ENCODE measurements around the gene OS9. TPM values are rescaled to one million over a fixed set of nuclear protein-coding genes. Genes with fewer than 3 reads are reported as not detected.

The OS9 gene
- total and polyA plus RNA-seq, 2 donors (not counting 3 experiments of a cell fraction or from before 2014, with no cell fraction given): 212 to 561 TPM

GRCh38 chr12:57731411-57732080 is 37.6 kb downstream of the OS9 start:
- H3K27me3 ChIP-seq (ENCODE audit: control insufficient read depth in 2 of 2, insufficient read depth in 2 of 2, low read length in 2 of 2): peaks cover 43 to 51% of the 10 kb centered on the region in 2 experiments
- POLR2A ChIA-PET: no interaction called here

GRCh38 chr12:57732270-57732669 is 38.3 kb downstream of the OS9 start:
- H3K79me2 ChIP-seq (ENCODE audit: control insufficient read depth, insufficient read depth, low read length): no peaks in the 10 kb centered on the region
- peaks cover 51 to 58% of the 10 kb centered on the region in 2 experiments for H3K27me3 ChIP-seq (ENCODE audit: control insufficient read depth in 2 of 2, insufficient read depth in 2 of 2, low read length in 2 of 2)
- no peaks in the 10 kb centered on the region for H3K4me1 ChIP-seq (ENCODE audit: control insufficient read depth, extremely low read depth, insufficient read depth, low read length)
- no peaks in the 10 kb centered on the region for H4K20me1 ChIP-seq (replicated peaks; ENCODE audit: control insufficient read depth, extremely low read depth, insufficient read depth, low read length)
- no peaks in the 10 kb centered on the region for H3K36me3 ChIP-seq (ENCODE audit: control insufficient read depth in 2 of 2, extremely low read depth in 1 of 2, insufficient read depth in 2 of 2, low read length in 2 of 2)
- no peak overlapping the region for H2AFZ ChIP-seq (ENCODE audit: low read depth, low read length)
- dilution Hi-C loops (cut with MboI; ENCODE audit: extremely low pct_ligation_motif_present, low sequenced_read_pairs) (no loop called here), intact Hi-C loops (cut with micrococcal nuclease) (no loop called here)
- no peak for DNase-seq (ENCODE audit: low read depth, low spot score)
- no peak for FAIRE-seq
- H3K4me2 ChIP-seq (ENCODE audit: insufficient read depth, low read length): no peak overlapping the region
- no peaks in the 10 kb centered on the region for H3K9me1 ChIP-seq (replicated peaks; ENCODE audit: control insufficient read depth, extremely low read depth, insufficient read depth, low read length)
- no peak for TF ChIP-seq JUN (IDR thresholded peaks at IDR 0.05; ENCODE audit: borderline replicate concordance, insufficient read depth, insufficient read length, low read depth)
- no peak for TF ChIP-seq EZH2 (IDR thresholded peaks at IDR 0.05; ENCODE audit: borderline replicate concordance, low read depth, low read length, severe bottlenecking)
- no peak for TF ChIP-seq POLR2AphosphoS5 (IDR thresholded peaks at IDR 0.05; ENCODE audit: insufficient read depth, low read depth, low read length)
- no peak for TF ChIP-seq CTCF (IDR thresholded peaks at IDR 0.05; ENCODE audit: extremely low read depth in 1 of 2, insufficient read depth in 1 of 2, low read depth in 1 of 2, low read length in 2 of 2)
- TF ChIP-seq FOS (IDR thresholded peaks at IDR 0.05; ENCODE audit: borderline replicate concordance, insufficient read depth, low read length): no peak
- no peak for TF ChIP-seq GATA2 (IDR thresholded peaks at IDR 0.05; ENCODE audit: insufficient read depth, insufficient read length, low read depth, low read length)
- no peak for TF ChIP-seq POLR2A (IDR thresholded peaks at IDR 0.05; ENCODE audit: low read depth, low read length)
- no peak for TF ChIP-seq MYC (IDR thresholded peaks at IDR 0.05; ENCODE audit: low read depth, low read length)
- TF ChIP-seq MAX (IDR thresholded peaks at IDR 0.05; ENCODE audit: insufficient read depth, insufficient read length): no peak
- CTCF ChIA-PET: interaction anchor here (0.9 kb wide), 1 partner anchor 8 kb away, joined by 3 read pairs; no protein-coding TSS in a partner anchor
- no peak overlapping the region for H3K27ac ChIP-seq (ENCODE audit: insufficient read depth, low read depth, low read length)
- H3K9ac ChIP-seq (replicated peaks; ENCODE audit: extremely low read depth, insufficient read depth, low read length): no peak overlapping the region
- POLR2A ChIA-PET: interaction anchor here (0.5 kb wide), 1 partner anchor 631 kb away, joined by 3 read pairs; no protein-coding TSS in a partner anchor
- BruUV-seq (replicated peaks): no TSS peak
- H3K9me3 ChIP-seq (replicated peaks; ENCODE audit: control insufficient read depth, insufficient read depth, low read length): no peaks in the 10 kb centered on the region
- no peak overlapping the region for H3K4me3 ChIP-seq (replicated peaks in 1 of 3; ENCODE audit: insufficient read depth in 1 of 3, low read depth in 1 of 3, low read length in 3 of 3)

More at GRCh38 chr12:57731411-57732080, 37.6 kb downstream of the OS9 start:
- DNase-seq (ENCODE audit: low read depth, low spot score) (no peak), FAIRE-seq (no peak)
- Histone ChIP-seq H3K27ac (ENCODE audit: insufficient read depth, low read depth, low read length) (no peak overlapping the region), H4K20me1 (replicated peaks; ENCODE audit: control insufficient read depth, extremely low read depth, insufficient read depth, low read length) (no peaks in the 10 kb centered on the region), H3K4me2 (ENCODE audit: insufficient read depth, low read length) (no peak overlapping the region), H3K36me3 (ENCODE audit: control insufficient read depth in 2 of 2, extremely low read depth in 1 of 2, insufficient read depth in 2 of 2, low read length in 2 of 2) (no peaks in the 10 kb centered on the region), H3K79me2 (ENCODE audit: control insufficient read depth, insufficient read depth, low read length) (no peaks in the 10 kb centered on the region), H3K4me3 (replicated peaks in 1 of 3; ENCODE audit: insufficient read depth in 1 of 3, low read depth in 1 of 3, low read length in 3 of 3) (no peak overlapping the region), H3K9me3 (replicated peaks; ENCODE audit: control insufficient read depth, insufficient read depth, low read length) (no peaks in the 10 kb centered on the region), H2AFZ (ENCODE audit: low read depth, low read length) (no peak overlapping the region), H3K9me1 (replicated peaks; ENCODE audit: control insufficient read depth, extremely low read depth, insufficient read depth, low read length) (no peaks in the 10 kb centered on the region), H3K9ac (replicated peaks; ENCODE audit: extremely low read depth, insufficient read depth, low read length) (no peak overlapping the region), H3K4me1 (ENCODE audit: control insufficient read depth, extremely low read depth, insufficient read depth, low read length) (peaks cover 5% of the 10 kb centered on the region)
- no TSS peak for BruUV-seq (replicated peaks)
- intact Hi-C loops (cut with micrococcal nuclease) (no loop called here), dilution Hi-C loops (cut with MboI; ENCODE audit: extremely low pct_ligation_motif_present, low sequenced_read_pairs) (no loop called here)
- TF ChIP-seq POLR2A (IDR thresholded peaks at IDR 0.05; ENCODE audit: low read depth, low read length) (no peak), POLR2AphosphoS5 (IDR thresholded peaks at IDR 0.05; ENCODE audit: insufficient read depth, low read depth, low read length) (no peak), MAX (IDR thresholded peaks at IDR 0.05; ENCODE audit: insufficient read depth, insufficient read length) (no peak), MYC (IDR thresholded peaks at IDR 0.05; ENCODE audit: low read depth, low read length) (no peak)
- CTCF ChIA-PET: no interaction called here
